ENCODE results near the gene SHISAL1. TPM values are rescaled to one million over a fixed set of nuclear protein-coding genes. Genes with fewer than 3 reads are reported as not detected.
"Not testable (repeated sequence)": the region's sequence is repeated elsewhere in the genome, so short reads cannot be mapped to it uniquely, and the experiment has no call there.

Gene SHISAL1
- polyA plus RNA-seq, 3 donors, result 1.8 to 2.4 (median 2.3) TPM

GRCh38 chr22:44244265-44244822 is 68.4 kb downstream of the SHISAL1 start:
- no peak for DNase-seq (ENCODE audit: low read depth in 3 of 3, low spot score in 2 of 3)

- DNase-seq (ENCODE audit: low read depth in 3 of 3, low spot score in 2 of 3), result no peak
These were observed 69.0 kb downstream of the SHISAL1 start for GRCh38 chr22:44243761-44244160.

- DNase-seq (ENCODE audit: low read depth in 3 of 3, low spot score in 2 of 3), result no peak
These were observed 69.6 kb downstream of the SHISAL1 start for GRCh38 chr22:44242946-44243724.

GRCh38 chr22:44241121-44241520 is 71.6 kb downstream of the SHISAL1 start:
- DNase-seq (ENCODE audit: low read depth in 3 of 3, low spot score in 2 of 3), result not testable (repeated sequence)

GRCh38 chr22:44237290-44237689 is 75.5 kb downstream of the SHISAL1 start:
- DNase-seq (ENCODE audit: low read depth in 3 of 3, low spot score in 2 of 3), result no peak

GRCh38 chr22:44234372-44234771 is 78.4 kb downstream of the SHISAL1 start:
- DNase-seq (ENCODE audit: low read depth in 3 of 3, low spot score in 2 of 3), result not testable (repeated sequence)

GRCh38 chr22:44231233-44231632 is 81.5 kb downstream of the SHISAL1 start:
- DNase-seq (ENCODE audit: low read depth in 3 of 3, low spot score in 2 of 3), result no peak

GRCh38 chr22:44229809-44230208 is 82.9 kb downstream of the SHISAL1 start:
- DNase-seq (ENCODE audit: low read depth in 3 of 3, low spot score in 2 of 3), result no peak

- DNase-seq (ENCODE audit: low read depth in 3 of 3, low spot score in 2 of 3), result no peak
These were observed 83.4 kb downstream of the SHISAL1 start for GRCh38 chr22:44229331-44229730.

- DNase-seq (ENCODE audit: low read depth in 3 of 3, low spot score in 2 of 3), result no peak
These were observed 86.9 kb downstream of the SHISAL1 start for GRCh38 chr22:44225812-44226211.

GRCh38 chr22:44225091-44225689 is 87.6 kb downstream of the SHISAL1 start:
- DNase-seq (ENCODE audit: low read depth in 3 of 3, low spot score in 2 of 3), result no peak

GRCh38 chr22:44224166-44224565 is 88.6 kb downstream of the SHISAL1 start:
- no peak for DNase-seq (ENCODE audit: low read depth in 3 of 3, low spot score in 2 of 3)

- no peak for DNase-seq (ENCODE audit: low read depth in 3 of 3, low spot score in 2 of 3)
These were observed 90.9 kb downstream of the SHISAL1 start for GRCh38 chr22:44221710-44222475.

- no peak for DNase-seq (ENCODE audit: low read depth in 3 of 3, low spot score in 2 of 3)
These were observed 91.7 kb downstream of the SHISAL1 start for GRCh38 chr22:44220727-44221680.

- no peak for DNase-seq (ENCODE audit: low read depth in 3 of 3, low spot score in 2 of 3)
These were observed 93.5 kb downstream of the SHISAL1 start for GRCh38 chr22:44219101-44219870.

GRCh38 chr22:44218071-44218470 is 94.7 kb downstream of the SHISAL1 start:
- no peak for DNase-seq (ENCODE audit: low read depth in 3 of 3, low spot score in 2 of 3)

- DNase-seq (ENCODE audit: low read depth in 3 of 3, low spot score in 2 of 3), result no peak
These were observed 95.4 kb downstream of the SHISAL1 start for GRCh38 chr22:44217346-44217745.

- DNase-seq (ENCODE audit: low read depth in 3 of 3, low spot score in 2 of 3), result no peak
These were observed 97.5 kb downstream of the SHISAL1 start for GRCh38 chr22:44215287-44215686.

GRCh38 chr22:44214764-44215163 is 98.0 kb downstream of the SHISAL1 start:
- no peak for DNase-seq (ENCODE audit: low read depth in 3 of 3, low spot score in 2 of 3)
